SH-SY5Y (cell line): ENCODE results near the gene SPTLC2.

ENCODE experiments used
- GATA2 ChIP-seq: IDR thresholded peaks from 2 replicates; pipeline ENCODE4 v1.6.1; 2011; ENCODE audit warnings: mild to moderate bottlenecking, low read depth, low read length
- GATA3 ChIP-seq: IDR thresholded peaks from 2 replicates; pipeline ENCODE4 v1.6.1; 2011; ENCODE audit warnings: low read depth, mild to moderate bottlenecking, low read length, moderate library complexity

GRCh38 chr14:77556946-77557345, 59.5 kb downstream of the SPTLC2 start:
- TF ChIP-seq GATA2 (no peak), GATA3 (no peak)
